Stimulated activated CD4-positive, alpha-beta T cell treated with anti-CD3 and anti-CD28 coated beads, Interleukin-2, amount 100 ng/mL, for 4 hours (primary cell): ENCODE measurements around the gene GPR18.

Experiments
- DNase-seq: peaks from one replicate; pipeline ENCODE4 v3.0.0-alpha.2; 2020; ENCODE audit warnings: low read depth

The GPR18 gene

GRCh38 chr13:99290894-99291293 is 32.7 kb upstream of the GPR18 start:
- no peak for DNase-seq

GRCh38 chr13:99289674-99290337 is 31.6 kb upstream of the GPR18 start:
- no peak for DNase-seq

GRCh38 chr13:99289271-99289670 is 31.1 kb upstream of the GPR18 start:
- DNase-seq: no peak

- no peak for DNase-seq
Measured at GRCh38 chr13:99288089-99288488, 29.9 kb upstream of the GPR18 start.

GRCh38 chr13:99287551-99287950 is 29.4 kb upstream of the GPR18 start:
- DNase-seq: no peak

GRCh38 chr13:99285432-99286182 is 27.4 kb upstream of the GPR18 start:
- no peak for DNase-seq

GRCh38 chr13:99282264-99283231 is 24.4 kb upstream of the GPR18 start:
- no peak for DNase-seq

GRCh38 chr13:99281811-99282263 is 23.7 kb upstream of the GPR18 start:
- DNase-seq: no peak

GRCh38 chr13:99280166-99280565 is 22.0 kb upstream of the GPR18 start:
- no peak for DNase-seq

- DNase-seq: no peak
Measured at GRCh38 chr13:99279637-99280036, 21.5 kb upstream of the GPR18 start.

GRCh38 chr13:99278843-99279242 is 20.7 kb upstream of the GPR18 start:
- no peak for DNase-seq

GRCh38 chr13:99278200-99278599 is 20.0 kb upstream of the GPR18 start:
- DNase-seq: no peak

- no peak for DNase-seq
Measured at GRCh38 chr13:99277629-99278028, 19.4 kb upstream of the GPR18 start.

GRCh38 chr13:99276706-99277105 is 18.5 kb upstream of the GPR18 start:
- no peak for DNase-seq

- DNase-seq: no peak
Measured at GRCh38 chr13:99275093-99275469, 16.9 kb upstream of the GPR18 start.

GRCh38 chr13:99273128-99273527 is 14.9 kb upstream of the GPR18 start:
- no peak for DNase-seq

GRCh38 chr13:99272481-99272880 is 14.3 kb upstream of the GPR18 start:
- no peak for DNase-seq

GRCh38 chr13:99271249-99271648 is 13.1 kb upstream of the GPR18 start:
- DNase-seq: no peak

GRCh38 chr13:99270518-99270917 is 12.3 kb upstream of the GPR18 start:
- DNase-seq: no peak

GRCh38 chr13:99269627-99270241 is 11.6 kb upstream of the GPR18 start:
- peak; percentile 28 for DNase-seq

GRCh38 chr13:99268822-99269221 is 10.6 kb upstream of the GPR18 start:
- no peak for DNase-seq

GRCh38 chr13:99267927-99268326 is 9.7 kb upstream of the GPR18 start:
- DNase-seq: no peak
